Measurements from ENCODE around the gene ADAM12. TPM values are rescaled to one million over a fixed set of nuclear protein-coding genes. Genes with fewer than 3 reads are reported as not detected.
"Not testable (repeated sequence)": the region's sequence is repeated elsewhere in the genome, so short reads cannot be mapped to it uniquely, and the experiment has no call there.

Gene ADAM12
- total RNA-seq, 1 donor from 2014 or later, result 1.3 TPM

GRCh38 chr10:126205486-126206205 lies 182.6 kb downstream of the ADAM12 start:
- no peak for DNase-seq (ENCODE audit: low spot score)
- intact Hi-C loops (cut with DNase I), result no loop called here

- no peak for DNase-seq (ENCODE audit: low spot score)
- intact Hi-C loops (cut with DNase I), result no loop called here
Measured at GRCh38 chr10:126204320-126204719, 184.0 kb downstream of the ADAM12 start.

GRCh38 chr10:126203746-126204145 lies 184.5 kb downstream of the ADAM12 start:
- intact Hi-C loops (cut with DNase I), result no loop called here
- DNase-seq (ENCODE audit: low spot score), result no peak

- no peak for DNase-seq (ENCODE audit: low spot score)
Measured at GRCh38 chr10:126201603-126202002, 186.7 kb downstream of the ADAM12 start.

GRCh38 chr10:126199221-126199998 lies 188.9 kb downstream of the ADAM12 start:
- intact Hi-C loops (cut with DNase I), result no loop called here
- DNase-seq (ENCODE audit: low spot score), result no peak

More at GRCh38 chr10:126201603-126202002, 186.7 kb downstream of the ADAM12 start:
- intact Hi-C loops (cut with DNase I), result no loop called here

GRCh38 chr10:126198681-126199080 lies 189.6 kb downstream of the ADAM12 start:
- DNase-seq (ENCODE audit: low spot score), result no peak
- intact Hi-C loops (cut with DNase I), result no loop called here

GRCh38 chr10:126197036-126197543 lies 191.2 kb downstream of the ADAM12 start:
- DNase-seq (ENCODE audit: low spot score), result no peak
- intact Hi-C loops (cut with DNase I), result no loop called here

- intact Hi-C loops (cut with DNase I), result no loop called here
- DNase-seq (ENCODE audit: low spot score), result no peak
Measured at GRCh38 chr10:126196281-126196680, 192.0 kb downstream of the ADAM12 start.

- intact Hi-C loops (cut with DNase I), result no loop called here
Measured at GRCh38 chr10:126191192-126191591, 197.1 kb downstream of the ADAM12 start.

GRCh38 chr10:126188679-126189200 lies 199.5 kb downstream of the ADAM12 start:
- DNase-seq (ENCODE audit: low spot score), result no peak
- intact Hi-C loops (cut with DNase I), result no loop called here

More at GRCh38 chr10:126191192-126191591, 197.1 kb downstream of the ADAM12 start:
- no peak for DNase-seq (ENCODE audit: low spot score)

- intact Hi-C loops (cut with DNase I), result no loop called here
- no peak for DNase-seq (ENCODE audit: low spot score)
Measured at GRCh38 chr10:126187399-126187798, 200.9 kb downstream of the ADAM12 start.

GRCh38 chr10:126186766-126187165 lies 201.5 kb downstream of the ADAM12 start:
- intact Hi-C loops (cut with DNase I), result no loop called here
- no peak for DNase-seq (ENCODE audit: low spot score)

GRCh38 chr10:126185676-126186447 lies 202.4 kb downstream of the ADAM12 start:
- DNase-seq (ENCODE audit: low spot score), result no peak
- intact Hi-C loops (cut with DNase I), result no loop called here

GRCh38 chr10:126181626-126182025 lies 206.7 kb downstream of the ADAM12 start:
- intact Hi-C loops (cut with DNase I), result no loop called here
- DNase-seq (ENCODE audit: low spot score), result no peak

- no peak for DNase-seq (ENCODE audit: low spot score)
- intact Hi-C loops (cut with DNase I), result no loop called here
Measured at GRCh38 chr10:126179637-126180036, 208.6 kb downstream of the ADAM12 start.

- DNase-seq (ENCODE audit: low spot score), result no peak
- intact Hi-C loops (cut with DNase I), result no loop called here
Measured at GRCh38 chr10:126177417-126178030, 210.8 kb downstream of the ADAM12 start.

- intact Hi-C loops (cut with DNase I), result no loop called here
- DNase-seq (ENCODE audit: low spot score), result no peak
Measured at GRCh38 chr10:126175641-126176262, 212.5 kb downstream of the ADAM12 start.

GRCh38 chr10:126172755-126173154 lies 215.5 kb downstream of the ADAM12 start:
- intact Hi-C loops (cut with DNase I); DNase-seq (ENCODE audit: low spot score): not testable (repeated sequence)

GRCh38 chr10:126171555-126171954 lies 216.7 kb downstream of the ADAM12 start:
- no peak for DNase-seq (ENCODE audit: low spot score)
- intact Hi-C loops (cut with DNase I), result no loop called here

Data from cardiac septum (tissue), 1 donor.